ENCODE measurements around the gene KLHL28.

Gene KLHL28, protein sequence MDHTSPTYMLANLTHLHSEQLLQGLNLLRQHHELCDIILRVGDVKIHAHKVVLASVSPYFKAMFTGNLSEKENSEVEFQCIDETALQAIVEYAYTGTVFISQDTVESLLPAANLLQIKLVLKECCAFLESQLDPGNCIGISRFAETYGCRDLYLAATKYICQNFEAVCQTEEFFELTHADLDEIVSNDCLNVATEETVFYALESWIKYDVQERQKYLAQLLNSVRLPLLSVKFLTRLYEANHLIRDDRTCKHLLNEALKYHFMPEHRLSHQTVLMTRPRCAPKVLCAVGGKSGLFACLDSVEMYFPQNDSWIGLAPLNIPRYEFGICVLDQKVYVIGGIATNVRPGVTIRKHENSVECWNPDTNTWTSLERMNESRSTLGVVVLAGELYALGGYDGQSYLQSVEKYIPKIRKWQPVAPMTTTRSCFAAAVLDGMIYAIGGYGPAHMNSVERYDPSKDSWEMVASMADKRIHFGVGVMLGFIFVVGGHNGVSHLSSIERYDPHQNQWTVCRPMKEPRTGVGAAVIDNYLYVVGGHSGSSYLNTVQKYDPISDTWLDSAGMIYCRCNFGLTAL

DNA sequence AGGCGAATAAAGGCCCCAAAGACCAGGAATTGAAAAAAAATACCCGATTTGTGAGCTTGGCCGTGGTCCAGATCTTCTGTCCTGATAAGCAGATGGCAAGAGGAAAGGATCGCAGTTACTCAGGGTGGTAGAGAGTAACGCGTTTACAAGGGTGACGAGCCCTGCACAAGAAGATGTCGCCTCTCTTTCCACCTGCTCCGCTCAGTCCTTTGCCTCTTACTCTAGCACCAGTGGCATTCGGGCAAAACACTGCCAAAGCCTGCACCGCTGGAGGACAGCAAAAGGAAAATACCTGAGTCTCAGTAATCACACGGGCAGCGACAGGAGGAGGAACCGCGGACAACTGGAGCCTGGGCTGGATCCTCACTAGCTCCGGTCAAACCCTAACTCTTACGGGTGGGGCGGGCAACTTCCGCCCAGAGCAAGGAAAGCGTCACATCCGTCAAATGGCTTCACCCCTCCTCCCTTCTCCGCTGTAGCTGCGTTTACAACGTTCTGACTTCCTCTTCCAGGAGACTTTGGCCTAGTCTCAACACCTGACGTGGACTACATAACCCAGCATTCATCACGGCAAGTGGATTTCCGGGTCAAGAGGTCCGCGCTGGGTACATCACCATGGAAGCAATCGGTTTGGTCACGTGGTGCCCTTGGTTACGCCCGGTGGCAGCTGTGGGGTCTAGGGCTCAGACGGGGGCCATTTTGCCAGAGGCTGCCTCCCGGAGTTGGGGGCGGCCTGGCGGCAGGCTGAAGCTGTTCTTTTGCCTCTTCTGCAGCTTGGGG, at the start of gene KLHL28, which contains the start of gene TOGARAM1:
KLHL28 (minus strand) TSS at position 394 of the 780 bp plus-strand sequence. CDS start 16,019 bp downstream, outside the sequence.
TOGARAM1 (plus strand) TSS at position 637 of the 780 bp plus-strand sequence. CDS start 232 bp downstream, outside the sequence.
- peak; percentile 100 for DNase-seq

DNA sequence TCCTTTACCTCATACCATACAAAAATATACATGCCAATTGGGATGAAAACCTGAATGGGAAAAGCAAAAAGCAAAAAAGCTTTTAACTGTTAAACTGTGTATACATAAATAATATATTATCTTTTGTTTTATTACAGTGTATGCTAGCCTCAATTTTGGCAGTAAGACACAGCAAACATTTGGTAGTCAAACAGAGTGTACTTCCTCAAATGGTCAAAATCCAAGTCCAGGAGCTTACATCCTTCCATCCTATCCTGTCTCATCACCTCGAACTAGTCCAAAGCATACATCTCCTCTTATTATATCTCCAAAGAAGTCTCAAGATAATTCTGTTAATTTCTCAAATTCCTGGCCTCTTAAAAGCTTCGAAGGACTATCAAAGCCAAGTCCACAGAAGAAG, 42.2 kb upstream of the KLHL28 start:
- no peak for DNase-seq

DNA sequence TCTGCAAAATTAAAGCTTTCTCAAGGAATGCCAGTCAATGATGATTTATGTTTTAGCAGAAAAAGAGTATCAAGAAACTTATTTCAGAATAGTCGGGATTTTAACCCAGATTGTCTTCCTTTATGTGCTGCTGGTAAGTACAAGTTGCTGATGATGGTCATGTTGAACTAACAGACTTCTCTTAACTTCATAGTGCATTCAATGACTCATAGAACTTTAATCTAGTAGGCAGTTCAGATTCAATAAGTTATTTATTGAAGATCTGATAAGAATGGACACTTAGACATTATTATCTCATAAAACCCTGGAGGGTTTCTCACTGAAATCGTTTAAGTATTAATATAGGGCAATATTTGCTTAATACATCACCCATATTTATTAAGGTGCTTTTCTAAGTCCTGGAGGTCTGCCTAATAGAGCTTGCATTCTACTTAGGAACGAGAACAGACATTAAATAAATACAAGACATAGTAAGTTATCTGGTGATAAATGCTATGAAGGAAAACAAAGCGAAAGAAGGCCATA, 34.1 kb upstream of the KLHL28 start:
- DNase-seq, result no peak

DNA sequence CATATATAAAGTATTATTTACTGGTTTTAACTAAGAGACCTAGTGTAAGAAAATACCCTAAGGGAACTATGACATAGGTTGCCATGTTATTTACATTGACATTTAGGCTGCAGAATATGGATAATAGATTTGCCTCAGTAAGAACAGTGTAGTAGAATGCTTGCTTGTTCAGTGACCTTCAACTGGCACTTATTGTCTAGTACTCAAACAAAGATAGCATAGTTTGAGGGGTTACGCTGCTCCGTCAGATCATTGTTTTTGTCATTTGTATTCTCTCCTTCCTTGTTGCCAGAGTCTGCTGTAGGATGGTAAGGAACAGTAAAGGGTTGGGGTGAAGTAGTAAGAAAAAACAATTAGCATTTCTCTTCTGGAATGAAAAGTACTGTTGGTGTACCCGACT, 33.4 kb upstream of the KLHL28 start:
- no peak for DNase-seq

DNA sequence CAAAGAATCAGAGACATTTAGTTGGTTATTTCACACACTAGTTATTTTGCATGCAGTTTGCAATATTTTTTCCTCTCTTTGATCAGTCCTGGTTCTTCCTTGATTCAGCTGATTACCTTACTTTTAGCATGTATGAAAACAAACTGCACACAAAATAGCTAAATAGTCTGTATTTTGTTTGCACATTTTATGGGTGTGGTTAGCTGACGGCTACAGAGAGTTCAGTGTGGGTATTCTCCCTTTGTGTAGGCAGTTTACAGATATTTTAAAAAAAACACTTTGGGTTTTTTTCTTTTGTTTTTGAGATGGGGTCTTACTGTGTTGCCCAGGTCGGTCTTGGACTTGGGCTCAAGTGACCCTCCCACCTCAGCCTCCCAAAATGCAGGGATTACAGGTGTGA, 28.8 kb upstream of the KLHL28 start:
- no peak for DNase-seq

DNA sequence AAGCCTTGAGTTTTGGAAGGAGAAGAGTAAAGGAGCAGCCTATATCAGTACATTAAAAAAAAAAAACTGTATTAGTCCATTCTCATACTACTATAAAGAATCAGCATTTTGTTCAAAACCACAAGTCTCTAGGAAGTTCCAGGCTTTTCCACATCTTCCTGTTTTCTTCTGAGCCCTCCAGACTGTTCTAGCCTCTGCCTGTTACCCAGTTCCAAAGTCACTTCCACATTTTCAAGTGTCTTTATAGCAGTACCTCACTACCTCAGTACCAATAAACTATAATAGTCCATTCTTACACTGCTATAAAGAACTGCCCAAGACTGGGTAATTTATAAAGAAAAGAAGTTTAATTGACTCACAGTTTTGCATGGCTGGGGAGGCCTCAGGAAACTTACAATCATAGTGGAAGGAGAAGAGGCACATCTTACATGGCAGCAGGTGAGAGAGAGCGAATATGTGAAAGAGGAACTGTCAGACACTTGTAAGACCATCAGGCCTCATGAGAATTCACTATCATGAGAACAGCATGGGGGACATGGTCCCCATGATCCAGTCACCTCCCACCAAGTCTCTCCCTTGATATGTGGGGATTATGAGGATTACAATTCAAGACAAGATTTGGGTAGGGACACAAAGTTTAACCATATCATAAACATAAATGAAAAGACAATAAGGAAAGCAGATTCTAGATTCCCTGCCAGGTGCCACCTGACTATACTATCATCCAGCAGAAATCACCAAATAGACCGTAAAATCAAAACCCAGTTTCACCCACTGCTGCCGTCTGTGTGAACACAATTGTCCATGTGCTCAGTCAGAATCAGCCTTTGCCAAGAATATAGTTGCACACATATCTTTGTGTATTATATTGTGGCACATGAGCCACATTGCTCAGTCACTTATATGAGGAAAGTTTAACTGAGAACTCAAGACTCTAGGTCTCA, 28.0 kb upstream of the KLHL28 start:
- DNase-seq, result peak; percentile 84 to 89

DNA sequence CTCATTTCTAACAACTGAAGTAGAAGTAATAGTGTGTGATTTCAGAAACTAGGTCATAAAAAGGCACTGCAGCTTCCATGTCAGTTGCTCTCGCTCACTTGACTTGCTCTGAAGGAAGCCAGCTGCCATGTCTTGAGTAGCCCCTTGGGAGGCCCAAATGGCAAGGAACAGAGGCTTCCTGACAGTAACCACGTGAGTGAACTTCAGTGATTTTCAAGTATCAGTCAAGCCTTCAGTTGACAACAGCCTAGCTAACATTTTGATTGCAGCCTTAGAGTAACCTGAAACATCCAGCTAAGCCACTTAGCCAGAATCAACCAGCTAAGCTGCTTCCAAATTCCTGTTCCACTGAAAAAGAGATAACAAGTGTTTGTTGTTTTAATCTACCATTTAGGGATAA, 26.9 kb upstream of the KLHL28 start:
- DNase-seq, result no peak

DNA sequence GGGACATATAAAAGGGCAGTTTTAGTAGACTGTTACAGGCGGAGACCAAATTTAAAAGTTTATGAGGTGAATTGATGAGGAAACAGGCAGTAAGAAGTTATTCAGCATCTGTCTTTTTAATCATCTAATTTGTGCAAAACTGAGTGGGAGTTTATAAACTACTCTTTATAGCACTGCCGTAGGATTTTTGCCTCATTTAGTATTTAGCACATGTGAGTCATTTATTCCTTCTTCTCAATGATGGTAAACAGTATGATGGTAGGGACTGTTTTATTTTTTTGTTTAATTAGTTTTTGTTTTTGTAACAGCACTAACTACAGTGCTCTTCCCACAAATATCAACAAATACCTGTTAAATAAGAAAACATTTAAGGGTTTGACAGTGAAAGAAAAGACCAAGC, 20.8 kb upstream of the KLHL28 start:
- no peak for DNase-seq

DNA sequence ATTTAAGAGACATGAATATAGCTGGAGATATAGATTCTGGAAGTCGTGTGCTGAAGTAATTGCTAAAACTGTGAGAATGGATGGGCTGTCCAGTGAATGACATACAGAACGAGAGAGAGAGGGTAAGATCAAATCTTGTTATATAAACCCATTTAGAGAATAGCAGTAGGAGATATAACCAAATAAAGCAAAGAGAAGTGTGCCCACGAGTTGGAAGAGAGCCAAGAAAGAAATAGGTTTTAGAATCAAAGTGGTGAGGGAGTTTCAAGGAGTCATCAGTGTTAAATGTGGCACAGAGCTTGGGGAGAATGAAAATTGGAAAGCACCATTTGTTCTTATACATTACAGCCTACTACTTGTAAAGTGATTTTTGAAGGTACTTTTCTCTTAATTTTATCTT, 19.5 kb upstream of the KLHL28 start:
- DNase-seq, result no peak

DNA sequence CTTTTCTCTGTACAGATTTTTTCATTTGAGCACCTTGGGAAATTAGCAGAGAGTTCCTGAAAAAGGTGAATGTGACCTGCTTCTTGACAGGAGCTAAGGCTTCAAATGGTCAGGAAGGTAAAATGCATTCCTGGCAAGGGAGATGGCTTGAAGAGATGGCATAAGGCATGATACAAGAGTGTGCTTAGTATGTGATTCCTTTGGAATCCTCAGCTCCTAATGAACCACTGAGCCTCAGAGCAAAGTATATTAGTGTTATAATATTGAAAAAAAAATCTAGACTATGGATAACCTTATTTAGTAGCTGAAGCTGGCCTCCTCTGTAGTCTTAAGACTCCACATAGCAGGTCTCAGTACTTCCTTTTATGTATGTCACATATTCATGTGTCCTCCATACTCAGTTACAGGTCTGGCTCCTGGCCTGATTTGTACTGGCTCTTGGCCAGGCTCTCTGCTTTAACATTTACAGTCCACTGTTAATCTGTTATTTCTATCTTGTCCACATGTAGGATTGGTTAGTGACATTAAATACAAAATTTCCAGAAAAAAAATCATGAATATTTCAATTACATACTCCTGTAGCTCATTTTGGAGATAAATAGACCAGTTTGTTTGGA, 18.1 kb upstream of the KLHL28 start:
- DNase-seq, result no peak

DNA sequence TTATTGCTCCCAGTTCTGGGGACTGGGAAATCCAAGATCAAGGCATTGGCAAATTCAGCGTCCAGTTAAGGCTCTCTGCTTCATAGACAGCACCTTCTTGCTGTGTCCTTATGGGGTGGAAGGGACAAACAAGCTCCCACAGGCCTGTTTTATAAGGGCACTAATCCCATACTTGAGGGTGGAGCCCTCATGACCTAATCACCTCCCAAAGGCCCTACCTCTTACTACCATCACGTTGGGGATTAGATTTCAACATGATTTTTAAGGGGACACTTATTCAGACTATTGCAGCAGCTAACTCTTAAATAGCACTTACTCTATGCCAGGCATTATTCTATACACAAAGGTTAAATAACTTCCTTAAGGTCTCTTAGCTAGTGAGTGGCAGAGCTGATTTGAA, 17.5 kb upstream of the KLHL28 start:
- no peak for DNase-seq

DNA sequence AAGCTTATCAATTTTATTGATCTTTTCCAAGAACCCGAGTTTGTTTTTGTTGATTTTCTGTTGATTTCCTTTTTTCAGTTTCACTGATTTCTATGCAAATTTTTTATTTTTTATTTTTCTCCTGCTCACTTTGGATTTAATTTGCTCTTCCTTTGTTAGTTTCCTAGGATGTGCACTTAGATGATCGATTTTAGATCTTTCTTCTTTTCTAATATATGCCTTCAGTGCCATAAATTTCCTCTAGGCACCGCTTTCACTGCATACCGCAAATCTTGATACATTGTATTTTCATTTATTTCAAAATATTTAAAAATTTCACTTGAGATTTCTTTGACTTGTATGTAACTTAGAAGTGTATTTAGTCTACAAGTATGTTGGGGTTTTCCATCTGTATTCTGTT, 9.7 kb upstream of the KLHL28 start:
- DNase-seq, result no peak

DNA sequence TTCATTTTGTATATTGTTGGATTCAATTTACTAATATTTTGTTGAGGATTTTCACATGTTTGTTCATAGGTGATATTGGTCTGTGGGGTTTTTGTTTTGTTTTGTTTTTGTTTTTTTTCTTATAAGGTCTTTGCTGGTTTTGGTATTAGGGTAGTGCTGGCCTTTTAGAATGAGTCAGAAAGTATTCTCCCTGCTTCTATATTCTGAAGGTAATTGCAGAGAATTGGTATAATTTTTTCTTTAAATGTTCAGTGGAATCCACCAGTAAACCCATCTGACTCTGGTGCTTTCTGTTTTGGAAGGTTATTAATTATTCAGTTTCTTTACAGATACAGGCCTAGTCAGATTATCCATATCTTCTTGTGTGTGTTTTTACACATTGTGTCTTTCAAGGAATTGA, 9.2 kb upstream of the KLHL28 start:
- no peak for DNase-seq

DNA sequence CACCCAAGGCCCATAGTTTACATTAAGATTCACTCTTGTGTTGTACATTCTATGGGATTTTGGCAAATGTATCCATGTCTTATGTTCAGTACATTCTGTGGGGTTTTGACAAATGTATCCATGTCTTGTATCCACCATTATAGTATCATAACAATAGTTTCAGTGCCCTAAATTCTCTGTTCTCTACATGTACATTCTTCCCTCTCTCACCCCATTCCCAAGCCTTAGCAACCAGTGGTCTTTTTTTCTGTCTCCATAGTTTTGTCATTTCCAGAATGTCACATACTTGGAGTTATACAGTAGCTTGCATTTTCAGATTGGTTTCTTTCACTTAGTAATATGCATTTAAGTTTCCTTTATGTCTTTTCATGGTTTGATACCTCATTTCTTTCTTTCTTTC, 7.0 kb upstream of the KLHL28 start:
- DNase-seq, result no peak

DNA sequence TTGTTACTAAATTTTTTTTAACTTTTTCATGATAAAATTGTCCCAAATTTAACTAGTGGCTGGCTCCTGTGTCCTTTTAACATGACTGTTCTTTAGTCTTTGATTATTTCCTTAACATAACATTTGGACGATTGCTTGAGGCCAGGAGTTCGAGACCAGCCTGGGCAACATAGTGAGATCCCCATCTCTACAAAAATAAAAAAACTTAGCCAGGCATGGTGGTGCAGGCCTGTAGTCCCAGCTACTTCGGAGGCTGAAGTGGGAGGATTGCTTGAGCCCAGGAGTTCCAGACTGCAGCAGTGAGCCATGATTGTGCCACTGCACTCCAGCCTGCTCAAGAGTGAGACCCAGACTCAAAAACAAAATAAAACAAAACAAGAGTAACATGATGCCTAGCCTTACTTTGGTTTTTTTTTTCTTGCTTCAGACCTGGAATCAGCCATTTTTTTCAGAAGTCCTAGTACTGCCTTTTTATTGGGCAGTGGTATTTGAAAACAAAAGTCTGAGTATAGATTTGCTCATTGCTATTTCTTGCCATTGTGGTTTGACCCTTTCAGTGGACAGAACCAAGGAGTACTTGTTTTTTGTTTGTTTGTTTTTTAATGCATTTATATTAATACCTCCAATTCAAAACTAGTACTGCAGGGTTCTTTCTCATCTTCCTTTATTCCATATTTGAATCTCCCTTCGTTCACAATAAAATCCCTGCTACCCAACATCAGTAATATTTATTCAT, 5.0 kb upstream of the KLHL28 start:
- DNase-seq, result no peak

DNA sequence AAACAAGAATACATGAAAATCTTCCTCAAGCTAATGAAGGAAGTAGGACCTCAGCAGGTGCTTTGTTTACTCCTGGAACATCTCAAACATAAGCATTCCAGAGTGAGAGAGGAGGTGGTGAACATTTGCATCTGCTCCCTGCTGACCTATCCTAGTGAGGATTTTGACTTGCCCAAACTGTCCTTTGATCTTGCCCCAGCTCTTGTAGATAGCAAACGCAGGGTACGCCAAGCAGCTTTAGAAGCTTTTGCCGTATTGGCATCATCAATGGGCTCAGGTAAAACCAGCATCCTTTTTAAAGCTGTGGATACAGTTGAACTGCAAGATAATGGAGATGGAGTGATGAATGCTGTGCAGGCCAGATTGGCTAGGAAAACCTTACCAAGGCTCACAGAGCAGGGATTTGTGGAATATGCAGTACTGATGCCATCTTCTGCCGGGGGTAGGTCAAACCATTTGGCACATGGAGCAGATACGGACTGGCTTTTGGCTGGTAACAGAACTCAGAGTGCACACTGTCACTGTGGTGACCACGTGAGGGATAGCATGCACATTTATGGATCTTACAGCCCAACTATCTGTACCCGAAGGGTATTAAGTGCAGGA, 2.1 kb upstream of the KLHL28 start:
- peak in 1 of 2 experiments; percentile 40 for DNase-seq

DNA sequence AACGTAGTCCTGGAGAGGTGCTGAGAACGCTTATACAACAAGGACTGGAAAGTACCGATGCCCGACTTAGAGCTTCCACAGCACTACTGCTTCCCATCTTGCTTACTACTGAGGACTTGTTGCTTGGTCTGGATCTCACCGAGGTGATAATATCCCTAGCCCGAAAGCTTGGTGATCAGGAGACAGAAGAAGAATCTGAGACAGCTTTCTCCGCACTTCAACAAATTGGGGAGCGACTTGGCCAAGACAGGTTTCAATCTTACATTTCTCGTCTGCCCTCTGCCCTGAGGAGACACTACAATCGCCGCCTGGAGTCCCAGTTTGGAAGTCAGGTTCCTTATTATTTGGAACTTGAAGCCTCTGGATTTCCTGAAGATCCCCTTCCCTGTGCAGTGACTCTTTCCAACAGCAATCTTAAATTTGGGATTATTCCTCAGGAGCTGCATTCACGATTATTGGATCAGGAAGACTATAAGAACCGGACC, 1.3 kb upstream of the KLHL28 start:
- DNase-seq, result peak; percentile 52 to 54

DNA sequence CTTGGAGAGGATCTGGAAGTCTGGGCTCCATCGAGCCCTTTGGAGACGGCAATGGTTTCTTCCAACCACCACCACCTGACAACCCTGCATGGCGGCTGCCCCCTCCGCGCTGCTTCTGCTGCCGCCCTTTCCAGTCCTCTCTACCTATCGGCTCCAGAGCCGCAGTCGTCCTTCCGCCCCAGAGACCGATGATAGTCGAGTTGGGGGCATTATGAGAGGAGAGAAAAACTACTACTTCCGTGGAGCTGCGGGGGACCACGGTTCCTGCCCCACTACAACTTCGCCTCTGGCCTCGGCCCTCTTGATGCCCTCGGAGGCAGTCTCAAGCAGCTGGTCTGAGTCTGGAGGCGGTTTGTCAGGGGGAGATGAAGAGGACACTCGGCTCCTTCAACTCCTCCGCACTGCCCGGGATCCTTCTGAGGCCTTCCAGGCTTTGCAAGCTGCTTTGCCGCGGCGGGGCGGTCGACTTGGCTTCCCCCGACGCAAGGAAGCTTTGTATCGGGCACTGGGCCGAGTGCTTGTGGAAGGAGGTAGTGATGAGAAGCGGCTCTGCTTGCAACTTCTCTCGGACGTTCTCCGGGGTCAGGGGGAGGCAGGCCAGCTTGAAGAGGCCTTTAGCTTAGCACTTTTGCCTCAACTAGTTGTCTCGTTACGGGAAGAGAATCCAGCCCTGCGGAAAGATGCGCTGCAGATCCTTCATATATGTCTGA, 742 bp upstream of the KLHL28 start:
- peak; percentile 57 to 63 for DNase-seq

DNA sequence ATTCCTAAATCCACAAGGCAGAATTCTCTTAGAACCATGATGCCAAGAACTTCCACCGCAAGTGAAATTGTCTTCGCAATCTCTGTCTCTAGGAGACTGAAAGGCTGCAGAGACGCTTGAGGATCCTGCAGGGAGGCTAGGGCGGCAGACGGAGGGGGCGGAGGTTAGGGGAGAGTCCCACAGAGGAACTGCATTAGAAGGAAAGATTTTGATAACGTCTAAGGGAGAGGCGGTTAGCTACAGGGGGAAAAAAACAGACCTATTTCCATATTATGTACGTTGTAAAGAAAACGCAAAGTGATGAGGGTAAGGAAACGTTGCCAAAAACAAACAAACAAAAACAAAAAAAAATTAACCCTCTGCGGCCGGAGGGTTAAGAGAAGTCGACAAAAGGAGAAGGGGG, 595 bp downstream of the KLHL28 start:
- peak; percentile 64 to 78 for DNase-seq

DNA sequence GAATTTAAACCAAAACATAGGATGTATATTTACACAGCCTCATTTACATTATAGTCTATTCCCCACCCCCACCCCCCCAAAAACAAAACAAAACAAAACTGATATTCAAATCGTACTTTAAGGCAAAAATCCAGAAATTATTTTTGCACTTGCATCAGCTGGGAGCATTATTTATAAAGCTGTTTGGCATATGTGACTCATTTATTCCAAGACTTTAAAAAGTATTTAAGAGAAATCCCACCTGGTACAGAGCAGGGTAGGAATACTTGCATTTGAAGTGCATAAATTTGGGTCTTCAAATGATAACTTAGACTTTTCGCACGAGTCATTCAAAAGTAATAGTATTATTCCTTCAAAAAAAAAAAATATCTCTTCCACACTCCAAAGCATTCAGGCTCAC, 1.1 kb downstream of the KLHL28 start:
- no peak for DNase-seq
